HG02870 (cell line): Measurements from ENCODE around the gene ELL.
"Not testable (repeated sequence)": the region's sequence is repeated elsewhere in the genome, so short reads cannot be mapped to it uniquely, and the experiment has no call there.

Source experiments
- ATAC-seq: cut with Tn5 transposase; IDR thresholded peaks from one replicate; pipeline ENCODE4 v1.9.1; 2021; ENCODE audit warnings: mild to moderate bottlenecking, moderate library complexity; ENCODE audit not compliant: unreplicated experiment

ELL gene

DNA sequence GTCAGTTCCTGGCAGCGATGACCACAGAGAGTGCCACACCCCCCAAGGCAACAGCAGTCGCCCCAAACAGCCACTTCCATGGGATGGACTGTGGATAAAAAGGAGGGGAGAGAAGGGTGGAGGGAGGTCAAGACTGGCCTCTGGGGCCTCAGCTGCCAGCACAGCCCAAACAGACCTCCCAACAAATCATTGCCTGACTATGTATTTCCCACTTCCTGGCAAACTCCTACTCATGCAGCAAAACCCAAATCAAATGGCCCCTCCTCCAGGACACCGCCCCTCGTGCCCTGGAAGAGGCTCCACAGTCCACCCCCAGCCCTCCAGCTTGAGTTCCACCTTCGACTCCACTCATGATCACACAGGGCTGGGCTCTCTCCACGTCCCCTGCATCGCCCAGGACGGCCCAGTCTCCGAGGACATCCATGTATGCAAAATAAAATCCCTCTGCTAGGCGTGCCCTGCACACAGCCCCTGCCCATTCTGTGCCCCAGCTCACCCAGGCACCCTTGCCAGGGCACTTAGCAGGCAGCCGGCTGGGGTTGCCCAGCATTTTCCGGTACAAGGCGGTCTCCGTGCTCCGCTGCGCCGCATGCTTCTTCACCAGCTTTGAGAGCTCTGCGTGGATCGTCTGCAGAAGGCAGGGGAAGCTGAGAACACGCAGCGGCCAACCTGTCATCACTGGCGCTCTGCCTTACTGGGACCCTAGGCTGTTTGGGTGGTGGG lies 10.5 kb upstream of the ELL start:
- ATAC-seq, result no peak

DNA sequence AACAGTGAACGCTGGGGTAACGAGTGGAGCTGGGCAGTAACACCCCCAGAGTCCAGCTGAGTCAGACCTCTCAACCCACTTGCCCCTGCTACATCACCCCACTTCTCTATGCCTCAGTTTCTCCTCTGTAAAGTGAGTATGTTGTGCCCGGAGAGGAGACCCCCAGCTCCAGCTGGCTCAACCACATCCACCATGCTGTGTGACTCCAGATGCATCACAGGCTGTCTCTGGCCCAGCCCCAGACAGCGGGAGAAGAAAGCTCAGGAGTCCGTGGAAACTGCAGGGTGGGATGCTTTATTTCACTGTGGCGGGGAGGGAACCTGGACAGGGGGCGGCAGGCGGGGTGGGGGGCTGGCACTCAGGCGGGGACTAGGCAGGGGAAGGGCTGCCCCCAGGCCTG lies 9.6 kb upstream of the ELL start:
- ATAC-seq, result no peak

DNA sequence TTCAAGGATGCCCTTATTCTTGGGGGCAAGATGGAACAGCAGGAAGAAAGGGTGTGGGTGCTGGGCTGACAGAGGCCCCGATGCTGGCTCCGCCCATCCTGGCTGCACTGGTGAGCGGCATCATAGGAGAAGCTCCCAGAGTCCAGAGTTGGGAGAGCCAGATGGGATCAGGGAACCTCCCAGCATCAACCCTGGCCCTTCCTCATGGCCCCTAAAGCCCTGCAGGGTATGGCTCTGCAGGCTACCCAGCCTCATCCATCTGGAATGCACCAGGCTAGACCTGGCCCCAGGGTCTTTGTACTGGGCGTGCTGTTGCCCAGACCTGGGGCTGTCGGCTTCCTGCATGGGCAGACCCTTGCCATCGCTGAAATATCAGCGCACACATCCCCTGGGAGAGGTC lies 7.9 kb upstream of the ELL start:
- ATAC-seq, result no peak

DNA sequence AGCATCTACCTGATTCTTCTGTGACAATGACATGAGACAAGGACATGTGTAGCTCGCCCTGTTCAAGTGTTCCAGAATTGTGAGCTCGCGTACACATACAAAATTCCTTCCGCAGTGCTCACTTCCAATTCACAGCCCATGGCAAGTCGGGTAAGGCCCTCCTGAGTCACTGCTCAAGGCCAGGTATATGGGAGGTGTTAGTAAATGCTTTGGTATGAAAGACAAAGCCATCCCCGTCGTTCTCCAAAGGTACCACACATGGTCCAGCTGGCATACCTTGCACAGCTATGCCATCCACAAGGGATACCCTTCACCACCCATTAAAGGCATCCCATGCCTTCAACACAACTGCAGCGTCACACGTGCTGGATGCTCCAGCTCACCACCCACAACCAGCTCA lies 4.4 kb upstream of the ELL start:
- ATAC-seq, result no peak

DNA sequence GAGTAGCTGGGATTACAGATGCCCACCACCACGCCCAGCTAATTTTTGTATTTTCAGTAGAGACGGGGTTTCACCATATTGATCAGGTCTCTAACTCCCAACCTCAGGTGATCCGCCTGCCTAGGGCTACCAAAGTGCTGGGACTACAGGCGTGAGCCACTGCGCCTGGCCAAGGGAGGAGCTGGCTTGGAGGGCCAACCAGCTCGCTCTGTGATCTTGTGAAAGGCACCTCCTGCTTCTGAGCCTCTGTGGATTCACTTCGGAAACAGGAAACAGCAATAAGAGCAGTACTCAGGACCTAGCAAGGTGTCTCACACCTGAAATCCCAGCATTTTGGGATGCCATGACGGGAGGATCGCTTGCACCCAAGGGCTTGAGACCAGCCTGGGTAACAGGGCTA lies 2.0 kb upstream of the ELL start:
- no peak for ATAC-seq

DNA sequence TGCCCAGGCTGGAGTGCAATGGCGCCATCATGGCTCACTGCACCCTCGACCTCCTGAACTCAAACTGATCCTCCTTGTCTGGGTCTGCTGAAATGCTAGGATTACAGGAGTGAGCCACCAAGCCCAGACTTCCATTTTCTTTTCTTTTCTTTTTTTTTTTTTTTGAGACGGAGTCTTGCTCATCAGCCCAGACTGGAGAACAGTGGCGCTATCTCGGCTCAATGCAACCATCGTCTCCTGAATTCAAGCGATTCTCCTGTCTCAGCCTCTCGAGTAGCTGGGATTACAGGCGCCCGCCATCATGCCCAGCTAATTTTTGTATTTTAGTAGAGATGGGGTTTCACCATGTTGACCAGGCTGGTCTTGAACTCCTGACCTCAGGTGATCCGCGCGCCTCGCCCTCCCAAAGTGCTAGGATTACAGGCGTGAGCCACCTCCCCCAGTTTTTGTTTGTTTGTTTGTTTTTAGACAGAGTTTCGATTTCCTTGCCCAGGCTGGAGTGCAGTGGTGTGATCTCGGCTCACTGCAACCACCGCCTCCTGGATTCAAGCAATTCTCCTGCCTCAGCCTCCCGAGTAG lies 1.1 kb upstream of the ELL start:
- not testable (repeated sequence) for ATAC-seq

DNA sequence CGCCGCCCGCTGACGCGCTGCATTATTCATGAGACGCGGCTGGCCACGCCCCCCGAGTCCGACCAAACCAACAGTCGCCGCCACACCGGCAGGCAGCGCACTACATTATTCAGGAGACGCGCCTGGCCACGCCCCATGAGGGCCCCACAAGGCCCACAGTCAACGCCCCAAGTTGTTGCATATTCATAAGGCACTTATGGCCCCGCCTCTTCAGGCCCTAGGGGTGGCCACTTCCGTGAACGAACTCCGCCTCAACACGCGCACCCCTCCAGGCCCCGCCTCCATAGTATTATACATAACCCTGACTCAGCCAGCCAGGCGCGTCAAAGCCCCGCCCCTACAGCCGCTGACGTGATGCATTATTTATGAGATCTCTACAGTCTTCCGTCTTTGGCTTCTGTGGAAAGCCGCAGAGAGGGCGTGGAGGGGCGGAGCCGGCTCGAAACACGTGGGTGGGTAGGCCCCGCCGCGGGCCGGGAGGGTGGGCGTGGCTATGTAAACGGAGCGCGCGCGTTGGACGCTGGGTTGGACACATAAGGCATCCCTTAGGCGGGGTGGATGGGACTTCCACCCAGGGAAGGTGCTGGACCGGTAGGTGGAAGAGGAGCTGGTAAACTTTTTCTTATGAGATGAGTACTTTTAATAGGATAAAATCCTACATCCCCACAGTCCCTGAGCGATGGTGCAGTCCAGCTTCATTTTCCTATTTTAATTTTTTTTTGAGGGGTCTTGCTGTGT lies 423 bp upstream of the ELL start:
- ATAC-seq, result peak; percentile 83

DNA sequence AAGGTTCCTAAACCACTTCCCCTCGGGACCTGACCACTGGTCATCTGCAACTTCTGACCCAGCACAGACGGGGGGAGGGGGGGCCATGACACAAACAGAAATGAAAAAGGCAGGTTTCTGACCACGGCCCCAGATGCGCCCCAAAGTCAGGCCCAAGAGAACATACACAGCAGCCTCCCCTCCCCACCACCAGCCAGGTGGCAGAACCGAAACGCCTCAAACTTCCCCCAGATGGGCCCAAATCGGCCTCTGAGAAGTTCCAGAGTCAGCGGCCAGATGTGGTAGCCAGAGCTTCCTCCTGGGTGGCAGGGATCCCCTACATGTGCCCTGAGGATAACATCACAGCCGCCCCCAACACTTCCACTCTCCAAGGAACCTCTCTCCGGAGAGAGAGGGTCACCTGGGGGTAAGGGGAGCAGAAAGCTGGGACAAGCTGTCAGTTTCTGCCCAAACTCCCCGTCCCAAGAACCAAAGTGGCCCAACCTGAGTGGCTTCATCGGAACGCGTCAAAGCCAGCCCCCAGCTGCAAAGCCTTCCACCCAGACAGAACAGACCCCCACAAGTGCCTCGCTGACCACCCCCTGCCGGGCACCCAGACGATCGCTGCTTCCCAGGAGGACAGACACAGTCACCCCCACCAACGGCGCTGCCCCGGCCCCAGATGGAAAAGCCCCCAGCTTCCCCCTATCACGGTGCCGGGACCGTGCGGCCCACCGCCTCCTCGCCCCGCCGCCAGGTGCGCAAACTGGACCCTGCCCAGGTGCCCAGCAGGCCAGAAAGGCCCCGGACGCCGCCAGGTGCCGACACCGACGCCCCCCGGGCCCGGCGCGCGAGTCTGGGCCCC lies 800 bp downstream of the ELL start:
- no peak for ATAC-seq

DNA sequence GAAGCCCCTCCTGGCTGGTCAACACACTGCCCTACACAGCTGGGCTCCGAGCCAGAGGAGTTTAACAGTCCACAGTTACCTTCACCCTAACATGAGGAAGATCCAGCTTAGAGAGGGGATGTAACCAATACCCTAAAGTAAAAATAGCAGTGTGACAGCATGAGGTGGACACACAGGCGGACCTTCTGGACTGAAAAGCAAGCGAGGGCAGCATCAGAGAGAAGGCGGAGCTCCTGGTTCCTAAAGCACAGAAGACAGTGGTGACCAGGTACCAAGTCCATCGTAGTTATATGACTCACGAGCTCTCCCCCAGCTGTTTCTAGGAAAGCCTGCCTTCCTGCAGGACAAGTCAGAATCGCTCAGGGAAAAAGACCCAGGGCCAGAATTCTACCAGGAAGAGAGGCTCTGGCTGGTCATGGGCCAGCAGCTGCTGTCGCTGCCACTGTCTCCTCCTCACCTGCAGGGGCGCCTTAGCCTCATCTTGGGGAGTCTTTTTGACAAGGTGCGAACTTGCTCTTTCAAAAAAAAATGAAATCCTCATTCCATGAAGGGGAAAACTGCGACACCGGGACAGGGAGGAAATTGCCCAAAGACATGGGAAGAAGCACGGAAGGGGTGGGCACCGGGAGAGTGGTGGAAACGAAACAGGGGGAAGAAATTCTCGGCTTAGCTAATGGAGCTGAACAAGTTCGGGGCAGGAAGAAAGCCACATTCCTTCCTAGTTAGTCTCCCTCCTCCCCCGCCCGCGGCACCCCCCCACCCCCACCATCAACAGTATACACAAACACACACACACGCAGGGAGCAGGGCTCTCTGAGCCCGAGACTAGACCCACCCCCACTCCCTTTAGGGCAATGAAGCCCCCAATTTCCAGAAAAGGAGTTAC lies 1.7 kb downstream of the ELL start:
- ATAC-seq, result no peak

DNA sequence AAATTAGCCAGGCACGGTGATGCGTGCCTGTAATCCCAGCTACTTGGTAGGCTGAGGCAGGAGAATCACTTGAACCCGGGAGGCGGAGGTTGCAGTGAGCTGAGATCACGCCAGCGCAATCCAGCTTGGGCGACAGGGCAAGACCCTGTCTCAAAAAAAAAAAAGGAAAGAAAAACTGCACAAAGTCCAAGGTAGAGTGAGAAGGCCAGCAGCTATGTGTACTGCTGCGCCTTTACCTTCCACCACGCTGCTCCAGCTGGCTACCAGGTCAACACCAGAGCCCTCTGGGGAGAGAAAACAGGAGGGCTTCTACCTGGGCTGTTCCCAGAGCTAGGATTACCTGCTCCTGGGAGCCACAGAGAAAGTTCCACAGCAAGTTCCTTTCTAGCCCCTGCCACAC lies 3.2 kb downstream of the ELL start:
- ATAC-seq, result no peak

DNA sequence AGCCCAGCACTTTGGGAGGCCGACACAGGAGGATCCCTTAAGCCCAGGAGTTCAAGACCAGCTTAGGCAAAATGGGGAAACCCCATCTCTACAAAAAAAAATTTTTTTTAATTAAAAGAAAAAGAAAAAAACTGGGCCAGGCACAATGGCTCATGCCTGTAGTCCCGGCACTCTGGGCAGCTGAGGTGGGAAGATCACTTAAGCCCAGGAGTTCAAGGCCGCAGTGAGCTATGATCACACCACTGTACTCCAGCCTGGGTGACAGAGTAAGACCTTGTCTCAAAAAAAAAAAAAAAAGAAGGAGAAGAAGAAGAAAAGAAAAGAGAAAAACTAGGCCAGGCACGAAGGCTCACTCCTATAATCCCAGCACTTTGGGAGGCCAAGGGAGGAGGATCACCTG lies 4.3 kb downstream of the ELL start:
- ATAC-seq, result no peak

DNA sequence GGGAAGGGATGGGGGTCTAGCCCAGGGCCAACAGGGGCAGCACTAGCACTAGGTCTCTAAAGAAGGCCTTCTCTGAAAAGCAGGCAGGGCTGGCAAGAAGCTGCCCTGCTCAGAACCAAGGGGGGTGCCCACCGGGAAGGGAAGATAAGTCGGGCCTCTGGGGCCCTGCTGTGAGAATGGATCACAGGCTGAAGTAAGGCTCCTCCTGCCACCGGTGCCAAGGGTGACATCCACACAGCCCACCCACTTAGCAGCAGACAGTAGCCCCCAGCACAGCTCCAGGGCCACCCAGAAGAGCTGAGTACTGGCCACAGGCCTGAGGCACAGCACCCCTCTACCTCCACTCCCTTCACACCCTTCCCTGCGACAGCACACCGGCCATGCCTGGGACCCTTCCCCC lies 5.9 kb downstream of the ELL start:
- ATAC-seq, result no peak

DNA sequence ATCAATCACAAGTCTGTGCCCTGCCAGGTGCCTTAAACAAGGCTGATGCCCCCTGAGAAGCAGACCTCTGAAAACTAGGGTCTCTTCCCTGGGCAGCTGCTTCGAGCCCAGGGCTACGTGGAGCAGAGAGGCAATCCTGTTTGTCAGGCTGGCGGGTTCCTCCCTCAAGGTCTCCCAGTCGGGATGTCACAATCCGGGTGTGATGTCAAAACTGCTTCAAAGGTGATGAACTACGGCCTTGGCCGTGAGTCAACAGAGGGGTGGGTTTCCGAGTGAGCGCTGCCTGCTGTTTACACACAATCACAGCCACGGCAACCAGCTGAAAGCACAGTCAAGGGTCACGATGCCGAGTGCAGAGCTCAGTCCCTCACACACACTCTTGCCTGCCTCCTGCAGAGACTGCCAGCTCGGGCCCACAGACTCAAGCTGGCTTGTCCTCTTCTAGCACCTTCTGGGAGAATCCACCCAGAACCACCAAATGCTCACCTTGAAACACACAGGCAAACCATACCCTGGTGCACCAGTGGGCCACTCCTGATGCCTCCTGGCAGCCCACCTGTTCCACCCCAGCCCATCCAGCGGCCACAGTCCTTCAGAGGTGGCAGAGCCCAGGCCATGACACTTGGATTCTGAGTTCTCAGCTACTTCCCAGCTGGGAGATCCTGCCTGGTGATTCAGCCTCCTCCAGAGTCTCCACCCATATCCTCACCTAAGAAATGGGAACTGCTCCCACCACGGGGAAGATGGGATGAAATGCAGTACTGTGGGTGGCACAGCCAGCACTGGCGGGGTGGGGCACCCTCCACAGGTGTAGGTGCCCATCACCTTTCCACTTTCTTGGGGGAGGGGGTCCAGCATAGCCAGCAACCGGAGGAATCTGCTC lies 6.8 kb downstream of the ELL start:
- ATAC-seq, result no peak

DNA sequence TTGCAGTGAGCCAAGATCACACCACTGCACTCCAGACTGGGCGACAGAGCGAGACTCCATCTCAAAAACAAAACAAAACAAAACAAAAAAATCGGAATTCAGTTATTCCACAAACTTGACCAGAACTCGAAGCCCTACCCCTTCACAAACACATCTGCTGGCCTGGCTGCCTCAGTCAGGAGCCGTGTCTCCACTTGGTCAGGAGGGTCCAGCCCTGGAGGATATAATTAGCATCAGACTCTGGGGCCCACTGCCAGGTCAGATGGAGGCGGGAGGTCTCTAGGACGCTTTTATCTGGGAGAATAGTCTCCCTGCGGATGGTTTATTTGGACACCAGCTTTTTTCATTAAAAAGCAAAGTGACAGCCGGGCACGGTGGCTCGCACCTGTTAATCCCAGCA lies 8.0 kb downstream of the ELL start:
- ATAC-seq, result no peak

DNA sequence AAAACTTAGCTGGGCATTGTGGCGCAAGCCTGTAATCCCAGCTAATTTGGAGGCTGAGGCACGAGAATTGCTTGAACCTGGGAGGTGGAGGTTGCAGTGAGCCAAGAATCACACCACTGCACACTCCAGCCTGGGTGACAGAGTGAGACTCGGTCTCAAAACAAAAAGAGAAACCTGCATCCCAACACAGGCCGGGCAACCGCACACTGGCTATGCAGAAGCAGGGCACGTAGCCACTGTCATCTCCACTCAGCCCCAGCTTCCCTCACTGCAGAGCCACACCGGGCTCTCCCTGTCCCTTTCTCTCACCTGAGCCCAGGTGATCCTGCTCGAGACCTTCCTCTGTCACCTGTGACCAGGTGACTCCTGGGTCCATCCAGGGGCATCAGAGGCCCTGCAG lies 11.7 kb downstream of the ELL start:
- no peak for ATAC-seq

DNA sequence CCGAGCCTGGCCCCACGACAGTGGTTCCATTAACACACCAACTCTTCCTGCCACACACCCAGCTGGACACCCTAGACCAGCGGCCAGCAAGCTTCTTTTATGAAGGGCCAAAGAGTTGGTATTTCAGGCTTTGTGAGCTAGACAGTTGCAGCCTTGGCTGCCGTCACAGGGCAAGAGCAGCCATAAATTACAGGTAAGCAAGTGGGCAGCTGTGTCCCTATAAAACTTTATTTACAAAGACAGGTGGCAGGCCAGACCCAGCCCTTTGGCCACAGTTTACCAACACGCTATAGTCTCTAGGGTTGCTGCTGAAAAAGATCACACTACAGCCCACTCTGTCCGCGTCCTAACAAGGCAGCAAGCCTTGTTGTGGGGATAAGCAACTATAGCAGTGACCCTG lies 13.3 kb downstream of the ELL start:
- ATAC-seq, result no peak

DNA sequence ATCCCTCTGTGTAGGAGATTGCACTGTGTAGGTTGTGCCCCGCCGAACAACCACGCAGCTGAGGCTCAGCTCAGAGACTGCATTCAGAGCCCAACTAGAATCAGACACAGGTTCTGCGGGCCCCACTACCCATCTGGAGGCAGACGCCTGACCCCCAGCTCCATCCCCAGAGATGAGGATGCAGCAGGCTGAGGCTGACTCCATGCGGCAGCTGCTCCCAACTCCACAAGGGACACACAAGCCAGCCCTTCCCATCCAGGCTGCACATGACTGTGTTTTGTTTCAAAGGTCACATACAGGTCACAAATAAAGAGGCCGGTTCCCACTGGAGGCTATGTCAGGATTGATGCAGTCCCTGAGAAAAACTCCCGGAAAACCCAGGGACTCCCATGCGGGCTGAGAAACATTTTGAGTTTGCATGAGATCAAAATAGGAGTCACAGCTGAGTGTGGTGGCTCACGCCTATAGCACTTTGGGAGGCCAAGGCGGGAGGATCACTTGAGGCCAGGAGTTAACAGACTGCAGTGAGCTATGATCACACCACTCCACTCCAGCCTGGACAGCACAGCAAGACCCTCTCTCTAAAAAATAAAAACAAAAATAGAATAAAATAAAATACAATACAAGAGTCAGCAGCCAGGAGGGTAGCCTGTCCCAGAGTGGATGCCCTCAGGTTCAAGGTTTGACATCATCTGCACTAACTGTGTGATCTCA lies 14.0 kb downstream of the ELL start:
- ATAC-seq, result no peak

DNA sequence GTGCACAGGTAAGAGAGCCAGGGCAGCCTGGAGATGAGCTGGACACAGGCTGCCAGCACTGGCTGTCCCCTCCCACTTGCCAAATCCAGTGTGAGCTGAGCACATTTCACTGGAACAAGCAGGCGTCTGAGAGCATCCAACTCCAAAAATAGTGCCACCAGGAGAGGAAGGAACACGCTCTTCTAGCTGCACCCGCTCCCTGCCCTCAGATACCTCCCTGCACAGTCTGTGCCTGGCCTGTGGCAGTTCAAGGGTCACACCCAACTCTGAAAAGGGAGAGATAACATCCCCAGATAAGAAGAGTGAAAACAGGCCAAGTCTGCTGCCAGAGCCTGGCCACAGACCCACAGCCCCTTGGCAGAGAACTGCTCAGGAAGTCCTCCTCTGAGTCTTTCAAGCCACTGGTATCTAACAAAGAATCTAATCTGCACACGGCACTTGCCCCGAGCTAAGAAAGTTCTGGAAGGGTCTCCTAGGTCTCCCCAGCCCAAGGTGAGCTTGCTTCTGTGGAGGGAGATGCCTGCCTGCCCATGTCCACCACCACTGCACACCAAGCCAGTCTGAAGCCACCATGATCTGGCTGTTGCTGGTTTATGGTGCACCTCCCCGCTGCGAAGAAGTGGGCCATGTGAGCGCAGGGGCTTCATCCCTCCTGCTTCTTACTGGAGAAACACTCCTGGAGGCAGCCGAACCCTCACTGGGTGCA lies 14.7 kb downstream of the ELL start:
- ATAC-seq, result no peak
